Measurements from ENCODE around the gene PCDHA6.
"Not testable (repeated sequence)": the region's sequence is repeated elsewhere in the genome, so short reads cannot be mapped to it uniquely, and the experiment has no call there.

Gene PCDHA6

GRCh38 chr5:140840978-140841962 lies 13.5 kb downstream of the PCDHA6 start, which contains the start of gene PCDHA8:
Gene PCDHA8 (plus strand): TSS chr5:140841187. CDS start chr5:140841322, 135 bp downstream.
- Mint-ChIP-seq H3K9me3 (peaks cover 10% of the 10 kb centered on the region), H3K4me3 (no peak within 1 kb of the TSS)

GRCh38 chr5:140842798-140843733 lies 15.3 kb downstream of the PCDHA6 start:
- H3K9me3 Mint-ChIP-seq, result peaks cover 17% of the 10 kb centered on the region
- H3K36me3 Mint-ChIP-seq, result peaks cover 7% of the 10 kb centered on the region
- H3K27ac Mint-ChIP-seq, result no peak overlapping the region
- H3K4me1 Mint-ChIP-seq, result no peaks in the 10 kb centered on the region
- peaks cover 23% of the 10 kb centered on the region for H3K27me3 Mint-ChIP-seq
- H3K4me3 Mint-ChIP-seq, result no peak overlapping the region

More at GRCh38 chr5:140840978-140841962, 13.5 kb downstream of the PCDHA6 start, which contains the start of gene PCDHA8:
- Mint-ChIP-seq H3K4me1 (no peaks in the 10 kb centered on the region), H3K27ac (no peak within 1 kb of the TSS), H3K27me3 (peaks cover 18% of the 10 kb centered on the region), H3K36me3 (peaks cover 6% of the 10 kb centered on the region)

- peaks cover 11% of the 10 kb centered on the region for H3K27me3 Mint-ChIP-seq
- H3K4me1 Mint-ChIP-seq, H3K9me3 Mint-ChIP-seq, H3K4me3 Mint-ChIP-seq, H3K36me3 Mint-ChIP-seq, H3K27ac Mint-ChIP-seq: not testable (repeated sequence)
Observed at GRCh38 chr5:140848139-140849102, 20.7 kb downstream of the PCDHA6 start, which contains the start of gene PCDHA9. Gene PCDHA9 (plus strand): TSS chr5:140848382. CDS start chr5:140848496, 114 bp downstream.

GRCh38 chr5:140849831-140850634 lies 22.3 kb downstream of the PCDHA6 start:
- not testable (repeated sequence) for H3K27ac Mint-ChIP-seq, H3K4me1 Mint-ChIP-seq, H3K36me3 Mint-ChIP-seq, H3K27me3 Mint-ChIP-seq, H3K9me3 Mint-ChIP-seq, H3K4me3 Mint-ChIP-seq

GRCh38 chr5:140855772-140856674 lies 28.3 kb downstream of the PCDHA6 start, which contains the start of gene PCDHA10:
Gene PCDHA10 (plus strand): TSS chr5:140855897. CDS start chr5:140856049, 152 bp downstream.
- Mint-ChIP-seq H3K4me1 (no peaks in the 10 kb centered on the region), H3K36me3 (no peaks in the 10 kb centered on the region), H3K4me3 (no peak within 1 kb of the TSS), H3K27ac (no peak within 1 kb of the TSS), H3K27me3 (peaks cover 9% of the 10 kb centered on the region), H3K9me3 (peaks cover 5% of the 10 kb centered on the region)

- H3K4me1 Mint-ChIP-seq, result no peaks in the 10 kb centered on the region
Observed at GRCh38 chr5:140857177-140857986, 29.6 kb downstream of the PCDHA6 start.

GRCh38 chr5:140857987-140858240 lies 30.2 kb downstream of the PCDHA6 start:
- Mint-ChIP-seq H3K4me1 (no peaks in the 10 kb centered on the region), H3K27me3 (peaks cover 12% of the 10 kb centered on the region), H3K27ac (no peak overlapping the region), H3K4me3 (no peak overlapping the region), H3K9me3 (peaks cover 5% of the 10 kb centered on the region), H3K36me3 (peaks cover 2% of the 10 kb centered on the region)

More at GRCh38 chr5:140857177-140857986, 29.6 kb downstream of the PCDHA6 start:
- H3K27ac Mint-ChIP-seq, result no peak overlapping the region
- H3K36me3 Mint-ChIP-seq, result peaks cover 2% of the 10 kb centered on the region
- peaks cover 13% of the 10 kb centered on the region for H3K27me3 Mint-ChIP-seq
- H3K9me3 Mint-ChIP-seq, result peaks cover 5% of the 10 kb centered on the region
- no peak overlapping the region for H3K4me3 Mint-ChIP-seq

GRCh38 chr5:140862441-140863295 lies 34.9 kb downstream of the PCDHA6 start:
- Mint-ChIP-seq H3K9me3 (peaks cover 6% of the 10 kb centered on the region), H3K27ac (no peak overlapping the region), H3K4me3 (no peak overlapping the region), H3K27me3 (peaks cover 19% of the 10 kb centered on the region), H3K4me1 (no peaks in the 10 kb centered on the region), H3K36me3 (peaks cover 2% of the 10 kb centered on the region)

- Mint-ChIP-seq H3K27ac (no peak within 1 kb of the TSS), H3K4me1 (no peaks in the 10 kb centered on the region), H3K9me3 (peaks cover 16% of the 10 kb centered on the region), H3K27me3 (peaks cover 23% of the 10 kb centered on the region), H3K4me3 (no peak within 1 kb of the TSS), H3K36me3 (peaks cover 3% of the 10 kb centered on the region)
Observed at GRCh38 chr5:140868721-140869554, 41.2 kb downstream of the PCDHA6 start, which contains the start of gene PCDHA11. Gene PCDHA11 (plus strand): TSS chr5:140868957. CDS start chr5:140869104, 147 bp downstream.

- Mint-ChIP-seq H3K36me3 (peaks cover 3% of the 10 kb centered on the region), H3K9me3 (peaks cover 13% of the 10 kb centered on the region), H3K27me3 (peaks cover 25% of the 10 kb centered on the region), H3K4me3 (no peak overlapping the region), H3K27ac (no peak overlapping the region), H3K4me1 (no peaks in the 10 kb centered on the region)
Observed at GRCh38 chr5:140869555-140869886, 41.8 kb downstream of the PCDHA6 start.
